Keratinocyte (primary cell): ENCODE results near the gene CHERP. TPM values are rescaled to one million over a fixed set of nuclear protein-coding genes. Genes with fewer than 3 reads are reported as not detected.

Experiments
- DNase-seq: peaks from one replicate; pipeline ENCODE4 v3.0.0-alpha.2; 2011; ENCODE audit warnings: low read depth, missing footprints, low spot score
- FAIRE-seq: peaks from 2 replicates; lab custom pipeline; 2011; peaks lifted over from hg19 to GRCh38; lab: Jason Lieb, UNC
- H2AFZ ChIP-seq: 2 replicates; pipeline ENCODE4 v1.6.0; 2012; ENCODE audit warnings: low read length, control low read depth, inconsistent platforms; ENCODE audit not compliant: control insufficient read depth
- H3K27ac ChIP-seq: 2 replicates; pipeline ENCODE4 v1.5.1; 2011; ENCODE audit warnings: low read length; ENCODE audit not compliant: control insufficient read depth, insufficient read depth
- H3K27me3 ChIP-seq: 3 replicates; pipeline ENCODE4 v1.6.0; 2011; ENCODE audit warnings: low read length; ENCODE audit not compliant: control insufficient read depth, insufficient read depth; ENCODE audit errors: extremely low read depth
- H3K36me3 ChIP-seq, 2 experiments: 2 replicates in 1 of 2; 3 replicates in 1 of 2; pipeline ENCODE4 v1.5.1; 2011; ENCODE audit warnings: low read length in 2 of 2, mild to moderate bottlenecking in 1 of 2; ENCODE audit not compliant: control insufficient read depth in 2 of 2, insufficient read depth in 2 of 2; ENCODE audit errors: extremely low read depth in 1 of 2
- H3K4me1 ChIP-seq: 3 replicates; pipeline ENCODE4 v1.5.1; 2011; ENCODE audit warnings: low read length; ENCODE audit not compliant: control insufficient read depth, insufficient read depth; ENCODE audit errors: extremely low read depth
- H3K4me2 ChIP-seq: 3 replicates; pipeline ENCODE4 v1.6.0; 2011; ENCODE audit warnings: low read depth, low read length; ENCODE audit not compliant: control insufficient read depth, insufficient read depth; ENCODE audit errors: extremely low read depth
- H3K4me3 ChIP-seq, 3 experiments: fragments of 200-600 bp in 1 of 3; sonication (generic) in 1 of 3; 2 replicates in 2 of 3; 3 replicates in 1 of 3; pipeline ENCODE4 v1.5.1; 2011 to 2016; ENCODE audit warnings: low read length in 3 of 3, mild to moderate bottlenecking in 3 of 3, control low read depth in 2 of 3, inconsistent platforms in 1 of 3, low read depth in 1 of 3, mixed read lengths in 1 of 3, mixed run types in 1 of 3, moderate library complexity in 1 of 3; ENCODE audit not compliant: control insufficient read depth in 2 of 3, insufficient read depth in 2 of 3; ENCODE audit errors: extremely low read depth in 1 of 3
- H3K79me2 ChIP-seq: 2 replicates; pipeline ENCODE4 v1.6.0; 2012; ENCODE audit warnings: low read length; ENCODE audit not compliant: control insufficient read depth, insufficient read depth
- H3K9ac ChIP-seq: 3 replicates; pipeline ENCODE4 v1.6.0; 2011; ENCODE audit warnings: low read length; ENCODE audit not compliant: control insufficient read depth, insufficient read depth; ENCODE audit errors: extremely low read depth
- H3K9me1 ChIP-seq: 3 replicates; pipeline ENCODE4 v1.6.0; 2011; ENCODE audit warnings: low read length; ENCODE audit not compliant: control insufficient read depth, insufficient read depth; ENCODE audit errors: extremely low read depth
- H3K9me3 ChIP-seq: 2 replicates; pipeline ENCODE4 v1.5.1; 2012; ENCODE audit warnings: low read depth, low read length; ENCODE audit not compliant: control insufficient read depth
- H4K20me1 ChIP-seq: 3 replicates; pipeline ENCODE4 v1.6.0; 2011; ENCODE audit warnings: low read length; ENCODE audit not compliant: control insufficient read depth, insufficient read depth; ENCODE audit errors: extremely low read depth
- EZH2 ChIP-seq: IDR thresholded peaks from one replicate; pipeline ENCODE4 v1.6.1; 2012; ENCODE audit warnings: inconsistent platforms, mild to moderate bottlenecking, low read length, moderate library complexity
- dilution Hi-C: fragments of 300-500 bp; cut with MboI; formaldehyde crosslinking; loops from one replicate; pipeline ENCODE4 v1.7.0; 2020; ENCODE audit warnings: low sequenced_read_pairs; ENCODE audit not compliant: extremely low pct_ligation_motif_present
- polyA plus RNA-seq, 5 experiments: library from polyadenylated mRNA; depleted of rRNA in 3 of 5; stranded (reverse) in 3 of 5; stranded (forward) in 1 of 5; unstranded in 1 of 5; fragments of >200 nt; gene quantifications; 1 replicate in 1 of 5; 2 replicates in 3 of 5; 3 replicates in 1 of 5; pipeline versions ENCODE4 v1.2.1 to v1.2.3, GENCODE V29; 2011 to 2012; ENCODE audit warnings: missing spikeins in 2 of 5, low read depth in 1 of 5, low replicate concordance in 1 of 5
- TF ChIP-seq, protein P1 (sequence below), 3 experiments: IDR thresholded peaks in 1 of 3; conservative IDR thresholded peaks in 1 of 3; optimal IDR thresholded peaks in 1 of 3; 2 replicates in 2 of 3; 3 replicates in 1 of 3; pipeline versions ENCODE3 to v1.5.1; 2011; ENCODE audit warnings: low read length in 3 of 3, mild to moderate bottlenecking in 3 of 3, moderate library complexity in 2 of 3, control low read depth in 1 of 3, inconsistent platforms in 1 of 3; ENCODE audit not compliant: insufficient read depth in 2 of 3; ENCODE audit errors: extremely low read depth in 1 of 3

Gene CHERP
- polyA plus RNA-seq, 1 donor (not counting 4 experiments of a cell fraction or from before 2014, with no cell fraction given): 3.6 TPM

DNA sequence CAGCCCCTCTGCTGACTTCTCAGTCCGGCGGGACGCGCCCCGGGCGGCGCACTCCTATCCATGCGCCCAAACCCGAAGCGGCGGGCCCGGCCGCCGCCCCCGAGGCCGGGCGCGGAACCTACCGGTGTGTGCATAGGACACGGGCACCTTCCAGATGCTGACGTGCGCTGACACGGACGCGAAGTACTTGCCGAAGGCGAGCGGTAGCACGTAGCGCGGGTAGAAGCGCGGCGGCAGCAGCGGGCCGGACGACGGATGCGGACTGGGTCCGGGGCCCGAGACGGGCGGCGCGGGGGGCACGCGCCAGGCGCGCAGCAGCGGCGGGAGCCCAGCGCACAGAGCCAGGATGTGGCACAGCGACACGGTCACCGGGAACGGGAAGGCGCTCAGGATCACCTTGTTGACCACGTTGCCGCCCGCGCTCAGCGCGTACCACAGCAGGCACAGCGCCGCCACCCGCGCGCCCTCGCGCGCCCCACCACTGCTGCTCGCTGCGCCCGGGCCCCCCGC lies 29.6 kb upstream of the CHERP start:
- Histone ChIP-seq H3K9ac (peak overlapping the region; percentile 98), H3K9me1 (peaks cover 3% of the 10 kb centered on the region), H3K27ac (peak overlapping the region; percentile 82), H3K79me2 (peaks cover 79% of the 10 kb centered on the region), H4K20me1 (peaks cover 5% of the 10 kb centered on the region), H2AFZ (peak overlapping the region; percentile 78), H3K36me3 (peaks cover 13 to 34% of the 10 kb centered on the region in 2 experiments), H3K4me3 (peak overlapping the region; percentile 81 to 95 (median 88)), H3K9me3 (no peaks in the 10 kb centered on the region), H3K4me2 (peak overlapping the region; percentile 97), H3K27me3 (no peaks in the 10 kb centered on the region), H3K4me1 (peaks cover 38% of the 10 kb centered on the region)
- DNase-seq: no peak
- dilution Hi-C loops: no loop called here
- FAIRE-seq: no peak
- TF ChIP-seq, protein P1, sequence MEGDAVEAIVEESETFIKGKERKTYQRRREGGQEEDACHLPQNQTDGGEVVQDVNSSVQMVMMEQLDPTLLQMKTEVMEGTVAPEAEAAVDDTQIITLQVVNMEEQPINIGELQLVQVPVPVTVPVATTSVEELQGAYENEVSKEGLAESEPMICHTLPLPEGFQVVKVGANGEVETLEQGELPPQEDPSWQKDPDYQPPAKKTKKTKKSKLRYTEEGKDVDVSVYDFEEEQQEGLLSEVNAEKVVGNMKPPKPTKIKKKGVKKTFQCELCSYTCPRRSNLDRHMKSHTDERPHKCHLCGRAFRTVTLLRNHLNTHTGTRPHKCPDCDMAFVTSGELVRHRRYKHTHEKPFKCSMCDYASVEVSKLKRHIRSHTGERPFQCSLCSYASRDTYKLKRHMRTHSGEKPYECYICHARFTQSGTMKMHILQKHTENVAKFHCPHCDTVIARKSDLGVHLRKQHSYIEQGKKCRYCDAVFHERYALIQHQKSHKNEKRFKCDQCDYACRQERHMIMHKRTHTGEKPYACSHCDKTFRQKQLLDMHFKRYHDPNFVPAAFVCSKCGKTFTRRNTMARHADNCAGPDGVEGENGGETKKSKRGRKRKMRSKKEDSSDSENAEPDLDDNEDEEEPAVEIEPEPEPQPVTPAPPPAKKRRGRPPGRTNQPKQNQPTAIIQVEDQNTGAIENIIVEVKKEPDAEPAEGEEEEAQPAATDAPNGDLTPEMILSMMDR (optimal IDR thresholded peaks at IDR 0.05 in 1 of 3, IDR thresholded peaks at IDR 0.05 in 1 of 3, conservative IDR thresholded peaks at IDR 0.05 in 1 of 3; ENCODE audit: extremely low read depth in 1 of 3, insufficient read depth in 2 of 3, low read length in 3 of 3): no peak
- no peak for TF ChIP-seq EZH2

DNA sequence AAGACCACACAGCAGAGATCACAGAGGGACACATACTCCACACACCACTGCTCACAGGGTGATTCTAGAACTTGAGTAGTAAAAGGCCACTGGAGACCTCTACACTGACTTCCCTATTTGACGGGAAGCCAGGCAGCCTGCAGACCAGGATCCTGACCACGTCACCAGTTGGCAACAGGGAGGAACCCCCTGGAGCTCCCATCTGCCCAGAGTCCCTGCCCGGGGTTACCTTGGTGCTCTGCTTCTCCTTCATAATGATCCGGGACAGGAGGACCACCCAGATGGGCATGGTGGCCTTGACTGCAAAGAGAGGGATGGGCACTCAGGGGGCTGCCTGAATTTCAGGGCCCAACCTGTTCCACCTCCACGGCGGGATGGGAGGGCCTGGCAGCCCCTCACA lies 29.0 kb upstream of the CHERP start:
- Histone ChIP-seq H3K4me2 (peak overlapping the region; percentile 97), H4K20me1 (peaks cover 5% of the 10 kb centered on the region), H3K36me3 (peaks cover 16 to 40% of the 10 kb centered on the region in 2 experiments), H3K9me1 (peaks cover 3% of the 10 kb centered on the region), H3K79me2 (peaks cover 75% of the 10 kb centered on the region), H3K9me3 (no peaks in the 10 kb centered on the region), H3K9ac (peak overlapping the region; percentile 98), H3K4me3 (peak overlapping the region; percentile 81 to 95 (median 88)), H3K27ac (peak overlapping the region; percentile 82), H2AFZ (no peak overlapping the region), H3K27me3 (no peaks in the 10 kb centered on the region), H3K4me1 (peaks cover 38% of the 10 kb centered on the region)
- TF ChIP-seq EZH2: no peak
- TF ChIP-seq, protein P1 (optimal IDR thresholded peaks at IDR 0.05 in 1 of 3, IDR thresholded peaks at IDR 0.05 in 1 of 3, conservative IDR thresholded peaks at IDR 0.05 in 1 of 3; ENCODE audit: extremely low read depth in 1 of 3, insufficient read depth in 2 of 3, low read length in 3 of 3): no peak
- FAIRE-seq: no peak
- DNase-seq: no peak
- dilution Hi-C loops: no loop called here
